Activated T-cell treated with anti-CD3 and anti-CD28 coated beads, Interleukin-2, amount 50 U/mL, for 72 hours (primary cell): ENCODE data around the gene BNIP5. TPM values are rescaled to one million over a fixed set of nuclear protein-coding genes. Genes with fewer than 3 reads are reported as not detected.

Experiments used
- ATAC-seq, 2 donors: fragments of 150-1000 bp; cut with Tn5 transposase; replicated peaks in 1 of 2; 2 replicates each; pipeline ENCODE4 v1.10.0; 2021; ENCODE audit warnings: moderate library complexity in 2 of 2, mild to moderate bottlenecking in 1 of 2
- DNase-seq, 2 donors: peaks; one replicate each; pipeline ENCODE4 v3.0.0; 2021 to 2022; ENCODE audit warnings: mixed read lengths in 1 of 2
- H3K27ac Mint-ChIP-seq: one replicate; pipeline ENCODE4 v1.8.0; 2022; ENCODE audit warnings: mild to moderate bottlenecking, moderate library complexity, mixed read lengths
- H3K27me3 Mint-ChIP-seq: one replicate; pipeline ENCODE4 v1.8.0; 2022; ENCODE audit warnings: low read depth, mixed read lengths
- H3K36me3 Mint-ChIP-seq, 2 donors: one replicate each; pipeline ENCODE4 v1.8.0; 2022; ENCODE audit warnings: mixed read lengths in 2 of 2, mild to moderate bottlenecking in 1 of 2; ENCODE audit not compliant: insufficient read depth in 2 of 2
- H3K4me1 Mint-ChIP-seq: one replicate; pipeline ENCODE4 v1.8.0; 2022; ENCODE audit warnings: low read depth, mixed read lengths
- H3K4me3 Mint-ChIP-seq, 2 donors: one replicate each; pipeline ENCODE4 v1.8.0; 2022; ENCODE audit warnings: mild to moderate bottlenecking in 2 of 2, mixed read lengths in 2 of 2, moderate library complexity in 2 of 2
- H3K9me3 Mint-ChIP-seq, 2 donors: one replicate each; pipeline ENCODE4 v1.8.0; 2022; ENCODE audit warnings: mixed read lengths in 2 of 2
- total RNA-seq, 2 donors: library from RNA; stranded (reverse); gene quantifications; one replicate each; pipeline ENCODE4 v1.2.3, GENCODE V29; 2022

Gene BNIP5
- total RNA-seq, 2 donors from 2014 or later = not detected

DNA sequence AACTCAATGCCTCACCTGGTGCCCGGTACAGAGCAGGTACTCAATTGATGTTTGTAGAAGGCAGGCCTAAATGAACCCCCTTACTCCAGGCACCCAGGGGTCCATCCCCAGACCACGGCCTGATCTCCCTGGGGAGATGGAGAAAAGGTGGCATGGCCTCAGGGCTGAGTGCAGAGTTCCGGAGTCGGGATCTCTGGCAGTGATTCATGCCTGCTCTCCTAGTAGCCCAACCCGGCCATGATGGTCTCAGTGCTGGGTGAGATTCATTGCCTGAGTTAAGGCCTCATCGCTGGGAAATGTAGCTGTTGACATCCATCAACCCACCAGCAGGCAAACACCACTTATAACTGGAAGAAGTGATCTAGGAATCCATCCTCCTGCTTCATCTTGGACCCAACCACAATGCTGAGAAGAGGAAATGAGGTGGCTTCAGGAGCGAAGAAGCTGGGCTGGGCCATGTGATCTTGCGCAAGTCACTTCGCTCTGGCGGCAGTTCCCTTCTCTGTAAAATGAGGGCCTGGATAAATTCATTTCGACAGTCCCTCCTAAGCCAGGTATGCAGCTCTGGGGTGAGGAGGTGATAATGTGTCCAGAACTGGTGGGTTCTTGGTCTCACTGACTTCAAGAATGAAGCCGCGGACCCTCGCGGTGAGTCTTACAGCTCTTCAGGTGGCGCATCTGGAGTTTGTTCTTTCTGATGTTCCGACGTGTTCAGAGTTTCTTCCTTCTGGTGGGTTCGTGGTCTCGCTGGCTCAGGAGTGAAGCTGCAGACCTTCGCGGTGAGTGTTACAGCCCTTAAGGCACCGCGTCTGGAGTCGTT, 26.1 kb upstream of the BNIP5 start:
- Mint-ChIP-seq H3K36me3 (no peaks in the 10 kb centered on the region), H3K27me3 (no peaks in the 10 kb centered on the region), H3K4me3 (no peak overlapping the region), H3K9me3 (no peaks in the 10 kb centered on the region), H3K27ac (no peak overlapping the region), H3K4me1 (peaks cover 13% of the 10 kb centered on the region)
- no peak for DNase-seq
- no peak for ATAC-seq

DNA sequence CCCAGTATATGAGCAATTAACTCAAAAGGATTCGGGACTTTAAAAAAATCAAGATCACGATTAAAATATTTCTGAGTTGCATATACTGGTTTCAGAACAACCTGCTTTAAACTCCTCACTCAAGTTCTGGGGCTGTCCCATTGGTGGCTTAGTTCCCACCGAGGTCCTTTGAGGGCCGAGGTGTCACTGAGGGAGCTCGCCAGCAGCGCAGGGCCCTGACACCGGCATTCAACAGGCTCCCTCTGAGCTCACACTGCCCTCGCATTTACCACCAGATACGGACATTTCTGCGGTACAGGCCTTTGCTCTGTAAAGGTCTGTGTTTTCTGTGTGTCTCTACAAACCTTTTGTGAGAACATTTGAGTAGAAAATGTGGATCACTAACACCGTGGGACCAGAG, 24.4 kb upstream of the BNIP5 start:
- H3K27me3 Mint-ChIP-seq = no peaks in the 10 kb centered on the region
- no peaks in the 10 kb centered on the region for H3K36me3 Mint-ChIP-seq
- no peak for ATAC-seq
- H3K27ac Mint-ChIP-seq = no peak overlapping the region
- no peak for DNase-seq
- H3K4me1 Mint-ChIP-seq = peaks cover 29% of the 10 kb centered on the region
- H3K9me3 Mint-ChIP-seq = no peaks in the 10 kb centered on the region
- no peak overlapping the region for H3K4me3 Mint-ChIP-seq

DNA sequence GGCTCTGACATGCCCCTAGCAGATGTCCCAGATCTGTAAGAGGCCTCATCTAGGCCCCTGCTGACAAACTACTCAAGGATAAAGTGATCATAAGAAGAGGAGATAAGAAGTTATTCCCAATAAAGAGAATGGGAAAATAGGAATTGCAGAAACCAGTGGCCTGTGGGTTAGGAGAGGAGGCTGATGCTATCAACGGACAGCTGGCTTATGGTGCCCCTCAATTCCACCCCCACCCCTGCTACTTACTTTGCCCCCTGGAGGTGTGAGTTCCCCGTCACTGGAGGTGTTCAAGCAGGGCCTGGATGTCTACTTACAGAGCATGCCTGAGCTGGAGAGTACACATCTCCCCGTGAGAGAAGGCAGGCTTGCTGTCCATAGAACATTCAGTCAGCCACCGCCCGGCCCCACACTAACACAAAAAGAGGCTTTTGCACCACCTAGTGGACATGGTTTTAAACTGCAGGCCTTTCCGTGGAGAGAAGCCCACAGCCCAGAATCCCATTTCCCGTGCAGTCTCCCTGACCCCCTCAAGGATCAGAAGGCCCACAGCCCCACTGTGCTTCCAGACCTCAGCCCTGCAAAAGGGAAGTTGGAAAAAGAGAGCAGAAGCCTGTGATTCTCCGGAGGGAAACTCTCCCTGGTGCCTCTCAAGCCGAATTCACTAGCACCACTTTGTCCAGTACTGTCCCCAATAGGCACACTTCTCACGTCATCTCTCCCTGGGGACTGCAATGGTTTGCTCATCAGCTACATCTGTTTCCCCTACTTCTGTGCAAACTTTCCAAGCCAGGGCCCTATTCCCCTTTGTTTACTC, 23.8 kb upstream of the BNIP5 start:
- ATAC-seq (peak; percentile 64 to 68), DNase-seq (peak; percentile 72 to 76)
- H3K4me3 Mint-ChIP-seq = no peak overlapping the region
- no peaks in the 10 kb centered on the region for H3K9me3 Mint-ChIP-seq
- no peaks in the 10 kb centered on the region for H3K36me3 Mint-ChIP-seq
- H3K27ac Mint-ChIP-seq = no peak overlapping the region
- H3K4me1 Mint-ChIP-seq = peaks cover 35% of the 10 kb centered on the region
- H3K27me3 Mint-ChIP-seq = peaks cover 3% of the 10 kb centered on the region

DNA sequence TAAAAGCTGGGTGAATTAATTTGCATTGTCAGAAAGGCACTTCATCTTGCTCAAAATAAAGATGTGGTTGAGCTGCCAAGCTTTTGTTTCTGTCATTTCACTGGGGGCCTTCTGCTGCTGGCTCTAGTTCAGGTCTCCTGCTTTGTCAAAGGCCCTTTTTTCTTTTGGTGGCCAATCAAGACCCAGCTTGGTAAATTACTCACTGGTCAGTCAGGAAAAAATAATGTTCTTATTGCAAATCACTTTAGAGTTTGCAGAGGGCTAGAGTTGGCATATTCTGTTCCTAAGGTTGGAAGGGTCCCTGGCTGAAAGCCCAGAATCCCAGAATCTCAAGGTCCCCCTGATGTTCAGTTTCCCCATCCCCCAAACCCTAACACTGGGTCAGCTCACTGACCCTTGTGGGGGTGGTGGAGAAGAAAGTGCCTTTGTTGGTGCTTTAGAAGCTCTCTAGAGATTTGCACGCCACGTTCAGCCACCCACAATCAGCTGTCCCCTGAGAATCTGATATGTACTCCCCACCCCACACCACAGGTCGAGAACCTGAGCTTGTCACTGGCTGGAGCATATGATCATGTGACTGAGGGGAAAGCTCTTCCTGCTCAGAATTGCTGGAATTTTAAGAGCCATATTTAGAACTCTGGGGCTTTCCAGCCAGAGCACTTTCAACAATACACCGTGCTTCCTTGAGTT, 21.7 kb upstream of the BNIP5 start:
- peaks cover 22% of the 10 kb centered on the region for H3K27me3 Mint-ChIP-seq
- ATAC-seq (no peak), DNase-seq (no peak)
- H3K27ac Mint-ChIP-seq = no peak overlapping the region
- no peak overlapping the region for H3K4me3 Mint-ChIP-seq
- peaks cover 2 to 3% of the 10 kb centered on the region in 2 donors for H3K9me3 Mint-ChIP-seq
- H3K4me1 Mint-ChIP-seq = peaks cover 34% of the 10 kb centered on the region
- no peaks in the 10 kb centered on the region for H3K36me3 Mint-ChIP-seq

DNA sequence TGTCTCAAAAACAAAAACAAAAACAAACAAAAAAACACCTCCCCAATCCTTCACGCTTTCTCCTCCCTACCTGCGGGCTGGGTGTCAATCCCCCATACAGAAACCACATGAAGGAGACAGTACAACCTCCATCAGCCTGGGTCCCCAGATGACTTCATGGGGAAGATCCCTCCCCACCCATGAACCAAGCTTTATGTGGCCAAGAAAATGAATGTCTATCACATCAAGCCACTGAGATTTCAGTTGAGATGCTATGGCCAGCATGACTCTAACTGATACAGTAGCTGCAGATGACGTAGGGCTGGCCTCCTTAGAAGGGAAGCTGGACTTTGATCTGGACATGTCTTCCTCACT, 21.2 kb upstream of the BNIP5 start:
- Mint-ChIP-seq H3K27me3 (peaks cover 23% of the 10 kb centered on the region), H3K4me3 (no peak overlapping the region), H3K36me3 (no peaks in the 10 kb centered on the region), H3K27ac (no peak overlapping the region), H3K4me1 (peaks cover 34% of the 10 kb centered on the region), H3K9me3 (peaks cover 2 to 3% of the 10 kb centered on the region in 2 donors)
- ATAC-seq (peak; percentile 70 to 73), DNase-seq (peak; percentile 40 to 55)

DNA sequence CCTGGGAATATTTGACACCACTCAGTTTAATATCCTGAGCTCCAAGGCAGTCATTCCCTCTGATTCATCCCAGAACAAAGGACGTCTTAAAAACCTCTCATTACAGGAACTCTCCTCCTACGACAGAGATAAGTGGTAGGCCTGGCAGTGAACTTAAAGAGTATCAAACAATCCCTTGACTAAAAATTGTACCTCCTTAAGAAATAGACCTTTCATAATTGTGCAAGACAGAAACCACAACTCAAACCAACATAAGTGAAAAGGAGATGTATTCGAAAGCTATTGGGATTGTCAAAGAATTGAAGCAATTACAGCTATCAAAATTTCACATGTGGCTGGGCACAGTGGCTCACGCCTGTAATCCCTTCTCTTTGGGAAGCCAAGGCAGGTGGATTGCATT, 19.1 kb upstream of the BNIP5 start:
- Mint-ChIP-seq H3K27me3 (peaks cover 23% of the 10 kb centered on the region), H3K9me3 (peaks cover 2 to 3% of the 10 kb centered on the region in 2 donors), H3K4me1 (peaks cover 34% of the 10 kb centered on the region), H3K36me3 (no peaks in the 10 kb centered on the region), H3K4me3 (no peak overlapping the region), H3K27ac (peak overlapping the region; percentile 25)
- DNase-seq = peak; percentile 13 to 15
- peak; percentile 69 to 80 for ATAC-seq

DNA sequence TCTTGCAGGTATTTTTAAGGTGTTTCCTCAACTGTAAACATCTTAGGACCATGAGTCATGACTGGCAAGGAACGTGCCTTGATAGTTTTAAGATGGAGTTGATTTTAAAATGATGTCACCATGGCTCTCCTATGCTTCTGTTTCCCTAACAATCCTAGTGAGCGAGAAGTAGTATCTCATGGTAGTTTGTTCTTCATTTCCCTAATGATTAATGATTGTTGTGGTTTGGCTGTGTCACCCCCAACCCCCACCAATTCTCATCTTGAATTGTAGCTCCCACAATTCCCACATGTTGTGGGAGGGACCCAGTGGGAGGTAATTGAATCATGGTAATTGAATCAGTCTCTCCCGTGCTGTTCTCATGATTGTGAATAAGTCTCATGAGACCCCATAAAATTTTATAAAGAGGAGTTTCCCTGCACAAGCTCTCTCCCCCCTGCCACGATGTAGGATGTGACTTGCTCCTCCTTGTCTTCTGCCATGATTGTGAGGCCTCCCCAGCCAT, 16.8 kb upstream of the BNIP5 start:
- no peak for ATAC-seq
- Mint-ChIP-seq H3K4me3 (no peak overlapping the region), H3K9me3 (peaks cover 2 to 3% of the 10 kb centered on the region in 2 donors), H3K4me1 (peaks cover 33% of the 10 kb centered on the region), H3K27ac (no peak overlapping the region), H3K27me3 (peaks cover 23% of the 10 kb centered on the region), H3K36me3 (no peaks in the 10 kb centered on the region)
- no peak for DNase-seq

DNA sequence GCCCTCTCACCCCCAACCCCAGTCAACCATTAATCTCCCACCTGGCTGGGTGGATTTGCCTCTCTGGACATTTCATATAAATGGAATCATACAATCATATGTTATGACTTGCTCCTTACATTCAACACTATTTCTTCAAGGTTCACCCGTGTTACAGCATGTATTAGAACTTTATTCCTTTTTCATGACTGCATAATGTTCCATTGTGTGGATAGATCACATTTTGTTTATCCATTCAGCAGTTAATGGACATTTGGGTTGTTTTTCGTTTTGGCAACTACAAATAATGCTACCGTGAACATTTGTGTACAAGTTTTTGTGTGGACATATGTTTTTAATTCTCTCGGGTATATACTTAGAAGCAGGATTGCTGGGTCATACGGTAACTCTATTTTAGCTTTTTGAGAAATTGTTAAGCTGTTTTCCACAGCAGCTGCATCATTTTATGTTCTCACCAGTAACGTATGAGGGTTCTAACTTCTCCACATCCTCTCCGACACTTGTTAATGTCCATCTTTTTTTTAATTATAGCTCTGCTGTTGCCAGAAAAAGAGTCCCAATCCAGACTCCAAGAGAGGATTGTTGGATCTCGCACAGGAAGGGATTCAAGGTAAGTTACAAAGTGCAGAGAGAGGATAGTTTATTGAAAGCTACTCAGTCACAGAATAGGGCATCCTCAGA, 15.9 kb upstream of the BNIP5 start:
- H3K4me3 Mint-ChIP-seq = no peak overlapping the region
- DNase-seq (no peak), ATAC-seq (no peak)
- H3K27me3 Mint-ChIP-seq = peaks cover 23% of the 10 kb centered on the region
- no peak overlapping the region for H3K27ac Mint-ChIP-seq
- peaks cover 2 to 3% of the 10 kb centered on the region in 2 donors for H3K9me3 Mint-ChIP-seq
- H3K4me1 Mint-ChIP-seq = peaks cover 25% of the 10 kb centered on the region
- H3K36me3 Mint-ChIP-seq = no peaks in the 10 kb centered on the region

DNA sequence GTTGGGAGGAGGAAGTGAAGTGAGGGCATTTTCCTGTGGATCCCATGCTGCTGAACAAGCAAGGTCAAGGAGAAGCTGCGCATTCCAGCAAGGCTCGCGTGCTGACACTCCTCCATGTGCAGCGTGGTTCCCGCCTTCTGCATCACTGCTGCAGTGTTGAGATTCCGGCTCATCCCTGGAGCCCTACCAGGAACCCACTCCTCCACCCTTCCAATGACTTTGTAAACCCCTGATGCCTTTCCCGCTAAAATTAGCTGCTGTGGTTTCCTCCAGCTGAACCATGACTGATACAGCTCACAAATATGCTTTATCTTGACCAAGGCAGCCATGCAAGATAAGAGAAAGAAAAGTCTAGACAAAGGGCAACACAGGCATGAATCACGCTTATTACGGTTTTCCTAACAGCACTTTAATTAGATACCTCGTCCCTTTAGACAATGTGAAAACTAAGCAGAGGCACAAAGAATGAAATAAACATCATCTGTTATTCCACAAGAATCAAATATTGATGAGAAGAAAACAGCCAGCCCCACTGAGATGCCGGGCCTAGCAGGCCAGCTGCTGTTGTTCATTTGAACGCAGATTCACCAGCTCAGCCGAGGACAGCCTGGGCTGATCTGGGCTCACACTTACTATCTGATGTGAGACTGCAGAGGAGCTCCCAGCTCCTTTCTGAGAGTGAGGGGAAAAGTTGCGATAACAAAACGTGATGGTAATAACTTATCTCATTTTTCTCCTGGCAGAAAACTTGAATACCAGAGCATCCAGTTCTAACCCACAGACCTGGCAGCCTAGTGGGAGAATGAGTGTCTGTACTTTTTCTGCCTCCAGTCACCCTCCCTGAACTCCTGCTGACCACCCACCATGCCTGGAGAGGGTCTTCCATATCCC, 14.2 kb upstream of the BNIP5 start:
- Mint-ChIP-seq H3K27ac (no peak overlapping the region), H3K9me3 (peaks cover 2 to 3% of the 10 kb centered on the region in 2 donors), H3K36me3 (no peaks in the 10 kb centered on the region), H3K4me3 (no peak overlapping the region), H3K4me1 (peaks cover 9% of the 10 kb centered on the region), H3K27me3 (peaks cover 23% of the 10 kb centered on the region)
- DNase-seq (no peak), ATAC-seq (no peak)

DNA sequence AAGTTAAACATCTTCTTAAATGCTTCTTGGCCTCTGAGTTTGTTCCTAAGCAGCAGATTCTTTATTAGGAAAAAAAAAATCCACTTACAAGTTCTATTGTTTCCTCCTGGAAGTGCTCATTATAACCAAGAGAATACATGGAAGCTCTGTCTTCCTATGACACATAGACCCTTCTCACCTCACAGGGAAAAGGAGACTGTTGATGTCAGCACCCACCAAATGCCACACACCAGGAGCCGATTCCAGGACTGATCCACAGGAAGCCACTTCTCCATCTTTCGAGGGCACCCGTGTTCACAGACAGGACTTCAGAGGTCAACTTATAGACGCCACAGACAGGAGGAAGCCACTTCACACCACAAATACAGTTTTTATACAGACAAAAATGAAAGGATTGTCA, 13.4 kb upstream of the BNIP5 start:
- no peak for ATAC-seq
- Mint-ChIP-seq H3K27ac (no peak overlapping the region), H3K9me3 (peaks cover 2 to 3% of the 10 kb centered on the region in 2 donors), H3K4me1 (peaks cover under 1% of the 10 kb centered on the region), H3K36me3 (no peaks in the 10 kb centered on the region), H3K27me3 (peaks cover 16% of the 10 kb centered on the region), H3K4me3 (no peak overlapping the region)
- DNase-seq = no peak

DNA sequence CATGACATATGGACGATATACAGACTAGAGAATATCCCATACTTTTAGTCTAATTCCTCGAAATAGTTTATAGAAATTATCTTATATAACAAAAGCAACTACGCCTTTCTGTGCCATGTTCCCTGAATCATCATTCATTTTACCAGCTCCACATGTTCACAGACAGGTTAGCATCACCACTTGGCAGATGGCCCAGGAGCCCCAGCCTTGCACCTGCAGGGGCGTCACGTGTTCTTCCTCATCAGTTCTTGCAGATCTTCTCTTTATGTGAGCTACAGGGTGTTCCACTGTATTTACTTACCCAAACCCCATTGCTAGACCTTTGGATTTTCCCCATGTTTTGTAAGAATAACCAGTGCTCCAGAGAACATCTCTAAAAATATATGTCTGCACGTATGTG, 12.6 kb upstream of the BNIP5 start:
- H3K4me1 Mint-ChIP-seq = no peaks in the 10 kb centered on the region
- DNase-seq = no peak
- no peak for ATAC-seq
- H3K27ac Mint-ChIP-seq = no peak overlapping the region
- no peaks in the 10 kb centered on the region for H3K36me3 Mint-ChIP-seq
- H3K27me3 Mint-ChIP-seq = peaks cover 9% of the 10 kb centered on the region
- no peak overlapping the region for H3K4me3 Mint-ChIP-seq
- H3K9me3 Mint-ChIP-seq = peaks cover 2 to 3% of the 10 kb centered on the region in 2 donors

DNA sequence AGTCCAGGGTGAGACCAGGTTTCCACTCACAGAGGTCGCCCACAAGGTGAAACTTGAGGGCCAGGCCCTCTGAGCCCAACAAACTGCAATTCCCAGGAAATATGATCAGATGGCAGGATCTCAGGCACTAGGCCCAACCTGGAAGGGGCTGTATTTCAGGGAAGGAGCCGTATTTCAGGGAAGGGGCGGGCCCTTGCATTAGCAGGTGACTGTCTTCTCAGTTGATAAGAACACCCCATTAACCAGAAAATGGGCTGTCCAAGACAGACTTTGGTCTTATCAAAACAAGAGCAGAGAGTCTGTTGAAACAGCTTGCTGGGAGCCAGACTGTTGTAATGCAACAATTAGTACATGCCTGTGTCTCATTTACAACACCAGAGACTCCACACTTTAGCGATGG, 10.9 kb upstream of the BNIP5 start:
- ATAC-seq = no peak
- H3K4me1 Mint-ChIP-seq = no peaks in the 10 kb centered on the region
- no peaks in the 10 kb centered on the region for H3K9me3 Mint-ChIP-seq
- H3K36me3 Mint-ChIP-seq = no peaks in the 10 kb centered on the region
- no peak overlapping the region for H3K4me3 Mint-ChIP-seq
- no peaks in the 10 kb centered on the region for H3K27me3 Mint-ChIP-seq
- H3K27ac Mint-ChIP-seq = no peak overlapping the region
- no peak for DNase-seq
